GM19328 (cell line): ENCODE data around the gene LRRC18.

ENCODE experiments used
- ATAC-seq: cut with Tn5 transposase; IDR thresholded peaks from one replicate; pipeline ENCODE4 v1.9.1; 2021; ENCODE audit warnings: mild to moderate bottlenecking, moderate library complexity; ENCODE audit not compliant: unreplicated experiment

Gene LRRC18

GRCh38 chr10:48946891-48947500 is 7.4 kb upstream of the LRRC18 start:
- ATAC-seq = no peak

GRCh38 chr10:48946332-48946731 is 6.7 kb upstream of the LRRC18 start:
- no peak for ATAC-seq

- no peak for ATAC-seq
These were observed 5.9 kb upstream of the LRRC18 start for GRCh38 chr10:48945441-48946130.

DNA sequence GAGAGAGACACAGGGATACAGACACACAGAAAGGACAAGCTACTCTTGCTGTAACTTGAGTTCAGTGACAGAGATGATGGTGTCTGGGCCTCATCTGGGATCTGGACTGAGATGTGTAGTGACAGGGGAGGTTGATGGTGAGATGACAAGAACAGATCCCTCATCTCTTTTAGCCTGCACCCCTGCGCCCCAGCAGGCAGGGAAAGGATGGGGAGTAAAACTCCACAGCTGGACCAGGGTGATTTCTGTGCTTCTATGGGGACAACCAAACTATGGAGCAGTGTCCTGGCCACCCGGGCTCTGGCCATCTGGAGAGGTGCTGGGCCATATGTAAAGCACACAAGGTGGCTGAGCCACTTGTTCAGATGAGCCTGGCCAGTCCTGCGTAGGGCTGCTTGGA is 4.5 kb upstream of the LRRC18 start:
- no peak for ATAC-seq

GRCh38 chr10:48943096-48943495 is 3.5 kb upstream of the LRRC18 start:
- no peak for ATAC-seq

GRCh38 chr10:48941427-48942075 is 1.9 kb upstream of the LRRC18 start:
- no peak for ATAC-seq

GRCh38 chr10:48940958-48941357 is 1.3 kb upstream of the LRRC18 start:
- no peak for ATAC-seq

GRCh38 chr10:48940372-48940771 is 732 bp upstream of the LRRC18 start:
- ATAC-seq = no peak

DNA sequence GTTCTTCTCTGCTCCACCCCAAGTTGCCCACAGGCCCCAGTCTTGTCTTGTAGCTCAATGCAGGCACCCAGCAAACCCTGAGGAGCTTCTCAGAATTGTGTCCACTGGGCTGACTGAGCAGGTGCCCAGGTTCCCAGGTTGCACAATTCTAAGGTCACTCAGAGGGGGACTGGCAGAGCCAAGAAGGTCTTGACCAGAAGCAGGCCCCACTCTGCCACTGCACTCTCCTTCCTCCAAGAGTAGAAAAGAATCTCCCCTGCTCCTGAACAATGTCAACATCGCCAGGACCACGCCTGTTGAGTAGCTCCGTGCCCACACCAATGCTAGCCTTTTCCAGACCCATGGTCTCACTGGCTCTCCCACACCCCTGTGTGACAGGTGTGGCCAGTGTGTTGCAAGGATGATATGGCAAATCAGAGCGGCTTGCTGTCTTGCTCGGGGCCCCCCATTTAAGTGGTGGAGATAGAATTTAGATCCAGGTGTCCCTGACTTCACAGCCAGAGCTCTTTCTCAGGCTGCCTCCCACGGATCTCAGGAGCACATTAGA is 577 bp downstream of the LRRC18 start:
- no peak for ATAC-seq

DNA sequence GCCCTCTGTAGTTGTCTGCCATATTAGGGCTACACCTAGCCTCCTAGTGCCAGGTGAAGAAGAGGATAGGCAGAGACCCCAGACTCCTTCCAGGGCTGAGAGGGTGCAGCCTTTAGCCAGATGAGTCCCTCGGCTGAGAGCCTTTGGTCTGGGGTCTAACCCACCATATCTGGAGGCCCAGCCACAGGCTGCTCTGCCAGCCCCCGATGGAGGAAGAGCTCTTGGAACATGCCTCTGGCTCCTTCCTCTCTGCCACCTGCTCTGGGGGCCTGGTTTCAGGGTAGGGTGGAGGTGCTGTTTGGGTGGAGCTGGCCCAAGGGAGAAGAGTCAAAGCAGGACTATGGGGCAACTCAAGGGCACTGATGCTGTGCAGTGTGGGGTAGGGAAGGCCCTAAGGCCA is 1.4 kb downstream of the LRRC18 start:
- no peak for ATAC-seq

DNA sequence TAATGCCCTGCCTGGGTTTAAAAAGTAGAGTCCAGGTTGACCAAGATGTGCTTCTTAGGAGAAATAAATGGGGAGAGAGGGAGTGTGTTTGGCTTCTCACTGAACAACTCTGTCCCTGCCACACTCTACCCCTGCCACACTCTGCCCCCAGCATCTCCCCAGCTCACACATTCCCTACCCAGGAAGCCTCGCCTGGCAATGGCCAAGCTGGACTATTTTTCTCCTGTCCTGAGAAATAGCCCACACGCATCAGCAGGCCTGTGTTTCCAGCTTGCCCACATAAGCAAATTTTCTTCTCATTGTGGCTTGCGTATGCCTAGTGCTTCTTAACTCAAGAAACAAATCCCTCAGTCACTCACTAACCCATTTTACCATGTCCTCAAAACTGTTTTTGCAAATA is 1.8 kb downstream of the LRRC18 start:
- no peak for ATAC-seq

DNA sequence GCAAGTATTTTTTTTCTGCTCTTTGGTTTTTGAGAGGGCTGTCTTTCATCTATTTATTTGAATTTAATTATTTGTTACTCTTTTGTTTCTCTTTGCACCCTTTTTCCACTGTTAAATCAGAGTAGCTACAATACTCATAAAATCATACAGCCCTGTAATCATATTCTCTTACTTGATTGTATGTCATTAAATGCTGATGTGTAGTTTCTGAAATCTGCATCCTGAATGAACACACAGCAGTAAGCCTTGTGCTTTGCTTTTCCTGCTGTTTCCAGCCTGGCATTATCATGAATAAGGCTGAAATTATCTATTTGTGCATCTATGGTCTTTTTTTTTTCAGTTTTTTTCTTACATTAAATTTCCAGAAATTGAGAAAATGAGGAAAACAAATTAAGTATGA is 4.1 kb downstream of the LRRC18 start:
- ATAC-seq = no peak

GRCh38 chr10:48934672-48935501 is 4.8 kb downstream of the LRRC18 start:
- no peak for ATAC-seq

DNA sequence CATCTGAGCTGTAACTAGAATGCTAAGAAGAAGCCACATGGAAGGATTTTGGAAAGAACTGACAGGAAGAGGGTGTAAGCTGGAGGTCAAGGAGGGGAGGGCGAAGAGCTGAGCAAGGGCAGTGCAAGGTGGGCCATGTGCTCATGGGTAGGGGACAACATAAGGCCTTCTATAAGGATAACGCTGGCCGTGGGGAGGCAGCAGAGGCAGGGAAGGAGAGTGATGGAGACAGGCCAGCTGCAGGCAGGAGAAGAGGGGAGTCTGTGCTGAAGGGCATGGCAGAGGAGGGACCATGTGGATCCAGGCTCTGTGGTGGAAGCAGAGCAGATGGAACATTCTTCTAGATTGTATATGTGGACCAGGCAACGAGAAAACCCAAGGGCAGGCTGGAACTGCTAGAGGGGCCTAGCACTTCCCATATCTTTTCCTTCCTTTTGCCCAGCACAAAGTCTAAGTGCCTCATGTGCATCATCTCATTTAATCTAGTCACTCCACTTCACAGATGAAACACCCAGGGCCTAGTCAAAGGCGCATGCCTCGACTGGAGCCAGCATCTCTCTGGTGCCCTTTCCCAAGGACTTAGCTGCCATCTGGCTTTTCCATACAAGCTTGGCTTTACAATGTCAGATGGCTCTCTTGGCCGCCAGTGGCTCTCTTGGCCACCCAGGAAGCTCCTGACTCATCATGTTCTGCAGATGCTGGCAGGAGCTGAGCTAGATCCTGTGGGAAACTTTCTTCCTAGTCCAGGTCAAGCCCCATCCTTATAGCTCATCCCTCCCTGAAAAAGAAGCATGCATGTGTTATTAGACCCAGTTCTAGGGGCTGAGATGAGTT is 6.6 kb downstream of the LRRC18 start:
- no peak for ATAC-seq

- ATAC-seq = no peak
These were observed 8.5 kb downstream of the LRRC18 start for GRCh38 chr10:48931188-48931587.

GRCh38 chr10:48929413-48929990 is 10.1 kb downstream of the LRRC18 start:
- no peak for ATAC-seq

- ATAC-seq = no peak
These were observed 12.7 kb downstream of the LRRC18 start for GRCh38 chr10:48926764-48927540.

DNA sequence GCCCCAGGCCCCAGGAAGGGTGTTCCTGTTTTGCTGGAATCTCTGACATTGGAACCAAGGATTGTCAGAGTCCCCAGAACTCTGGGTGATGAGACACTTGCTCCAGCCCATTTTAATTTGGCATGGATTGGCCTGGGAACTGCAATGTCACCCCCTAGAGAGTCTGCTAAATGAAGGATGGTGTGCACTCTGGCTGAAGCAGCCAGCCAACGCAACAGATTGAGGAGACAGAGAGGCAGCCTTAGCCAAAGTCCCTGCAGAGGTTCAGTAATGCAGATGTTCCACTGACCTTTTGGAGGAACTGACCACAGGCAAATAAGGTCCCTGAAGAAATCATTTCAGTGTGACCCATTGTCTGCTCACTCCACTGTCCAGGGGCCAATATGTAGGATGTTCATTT is 13.4 kb downstream of the LRRC18 start:
- no peak for ATAC-seq

DNA sequence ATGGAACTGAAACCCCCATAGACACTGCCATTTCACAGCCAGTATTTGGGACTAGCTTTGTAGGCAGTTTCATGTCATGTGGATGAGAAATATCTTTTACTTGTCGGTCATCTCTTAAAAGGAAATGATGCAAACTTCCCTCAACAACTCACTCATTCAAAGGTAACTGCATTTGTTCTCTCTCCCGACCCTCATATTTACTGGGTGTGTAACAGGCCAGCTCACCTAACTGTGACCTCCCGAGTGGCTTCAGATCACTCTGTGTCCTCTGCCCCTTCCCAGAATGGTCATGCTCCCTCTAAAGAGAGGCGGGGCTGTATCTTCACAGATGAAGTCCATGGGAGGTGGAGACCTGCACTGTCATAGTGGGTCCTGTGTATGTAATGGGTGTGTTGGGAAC is 14.7 kb downstream of the LRRC18 start:
- ATAC-seq = no peak
